Keratinocyte (primary cell): ENCODE data around the gene ANKS1B. TPM values are rescaled to one million over a fixed set of nuclear protein-coding genes. Genes with fewer than 3 reads are reported as not detected.

Experiments used
- DNase-seq: peaks from one replicate; pipeline ENCODE4 v3.0.0-alpha.2; 2011; ENCODE audit warnings: low read depth, missing footprints, low spot score
- FAIRE-seq: peaks from 2 replicates; lab custom pipeline; 2011; peaks lifted over from hg19 to GRCh38; lab: Jason Lieb, UNC
- H2AFZ ChIP-seq: 2 replicates; pipeline ENCODE4 v1.6.0; 2012; ENCODE audit warnings: low read length, control low read depth, inconsistent platforms; ENCODE audit not compliant: control insufficient read depth
- H3K27ac ChIP-seq: 2 replicates; pipeline ENCODE4 v1.5.1; 2011; ENCODE audit warnings: low read length; ENCODE audit not compliant: control insufficient read depth, insufficient read depth
- H3K27me3 ChIP-seq: 3 replicates; pipeline ENCODE4 v1.6.0; 2011; ENCODE audit warnings: low read length; ENCODE audit not compliant: control insufficient read depth, insufficient read depth; ENCODE audit errors: extremely low read depth
- H3K36me3 ChIP-seq, 2 experiments: 2 replicates in 1 of 2; 3 replicates in 1 of 2; pipeline ENCODE4 v1.5.1; 2011; ENCODE audit warnings: low read length in 2 of 2, mild to moderate bottlenecking in 1 of 2; ENCODE audit not compliant: control insufficient read depth in 2 of 2, insufficient read depth in 2 of 2; ENCODE audit errors: extremely low read depth in 1 of 2
- H3K4me1 ChIP-seq: 3 replicates; pipeline ENCODE4 v1.5.1; 2011; ENCODE audit warnings: low read length; ENCODE audit not compliant: control insufficient read depth, insufficient read depth; ENCODE audit errors: extremely low read depth
- H3K4me2 ChIP-seq: 3 replicates; pipeline ENCODE4 v1.6.0; 2011; ENCODE audit warnings: low read depth, low read length; ENCODE audit not compliant: control insufficient read depth, insufficient read depth; ENCODE audit errors: extremely low read depth
- H3K4me3 ChIP-seq, 3 experiments: fragments of 200-600 bp in 1 of 3; sonication (generic) in 1 of 3; 2 replicates in 2 of 3; 3 replicates in 1 of 3; pipeline ENCODE4 v1.5.1; 2011 to 2016; ENCODE audit warnings: low read length in 3 of 3, mild to moderate bottlenecking in 3 of 3, control low read depth in 2 of 3, inconsistent platforms in 1 of 3, low read depth in 1 of 3, mixed read lengths in 1 of 3, mixed run types in 1 of 3, moderate library complexity in 1 of 3; ENCODE audit not compliant: control insufficient read depth in 2 of 3, insufficient read depth in 2 of 3; ENCODE audit errors: extremely low read depth in 1 of 3
- H3K79me2 ChIP-seq: 2 replicates; pipeline ENCODE4 v1.6.0; 2012; ENCODE audit warnings: low read length; ENCODE audit not compliant: control insufficient read depth, insufficient read depth
- H3K9ac ChIP-seq: 3 replicates; pipeline ENCODE4 v1.6.0; 2011; ENCODE audit warnings: low read length; ENCODE audit not compliant: control insufficient read depth, insufficient read depth; ENCODE audit errors: extremely low read depth
- H3K9me1 ChIP-seq: 3 replicates; pipeline ENCODE4 v1.6.0; 2011; ENCODE audit warnings: low read length; ENCODE audit not compliant: control insufficient read depth, insufficient read depth; ENCODE audit errors: extremely low read depth
- H3K9me3 ChIP-seq: 2 replicates; pipeline ENCODE4 v1.5.1; 2012; ENCODE audit warnings: low read depth, low read length; ENCODE audit not compliant: control insufficient read depth
- H4K20me1 ChIP-seq: 3 replicates; pipeline ENCODE4 v1.6.0; 2011; ENCODE audit warnings: low read length; ENCODE audit not compliant: control insufficient read depth, insufficient read depth; ENCODE audit errors: extremely low read depth
- CTCF ChIP-seq, 3 experiments: IDR thresholded peaks in 1 of 3; conservative IDR thresholded peaks in 1 of 3; optimal IDR thresholded peaks in 1 of 3; 2 replicates in 2 of 3; 3 replicates in 1 of 3; pipeline versions ENCODE3 to v1.5.1; 2011; ENCODE audit warnings: low read length in 3 of 3, mild to moderate bottlenecking in 3 of 3, moderate library complexity in 2 of 3, control low read depth in 1 of 3, inconsistent platforms in 1 of 3; ENCODE audit not compliant: insufficient read depth in 2 of 3; ENCODE audit errors: extremely low read depth in 1 of 3
- EZH2 ChIP-seq: IDR thresholded peaks from one replicate; pipeline ENCODE4 v1.6.1; 2012; ENCODE audit warnings: inconsistent platforms, mild to moderate bottlenecking, low read length, moderate library complexity
- dilution Hi-C: fragments of 300-500 bp; cut with MboI; formaldehyde crosslinking; loops from one replicate; pipeline ENCODE4 v1.7.0; 2020; ENCODE audit warnings: low sequenced_read_pairs; ENCODE audit not compliant: extremely low pct_ligation_motif_present
- polyA plus RNA-seq, 5 experiments: library from polyadenylated mRNA; depleted of rRNA in 3 of 5; stranded (reverse) in 3 of 5; stranded (forward) in 1 of 5; unstranded in 1 of 5; fragments of >200 nt; gene quantifications; 1 replicate in 1 of 5; 2 replicates in 3 of 5; 3 replicates in 1 of 5; pipeline versions ENCODE4 v1.2.1 to v1.2.3, GENCODE V29; 2011 to 2012; ENCODE audit warnings: missing spikeins in 2 of 5, low read depth in 1 of 5, low replicate concordance in 1 of 5

Gene ANKS1B
- polyA plus RNA-seq, 1 donor (not counting 4 experiments of a cell fraction or from before 2014, with no cell fraction given), result not detected

GRCh38 chr12:99374023-99374422, 610.7 kb downstream of the ANKS1B start:
- H3K9me3 ChIP-seq, result no peaks in the 10 kb centered on the region
- FAIRE-seq (no peak), DNase-seq (no peak)
- H3K4me1 ChIP-seq, result no peaks in the 10 kb centered on the region
- H3K27me3 ChIP-seq, result no peaks in the 10 kb centered on the region
- dilution Hi-C loops, result no loop called here
- no peaks in the 10 kb centered on the region for H3K9me1 ChIP-seq
- H2AFZ ChIP-seq, result no peak overlapping the region
- H3K9ac ChIP-seq, result no peak overlapping the region
- H3K27ac ChIP-seq, result no peak overlapping the region
- no peaks in the 10 kb centered on the region for H3K79me2 ChIP-seq
- H3K4me3 ChIP-seq, result no peak overlapping the region
- no peaks in the 10 kb centered on the region for H4K20me1 ChIP-seq
- H3K4me2 ChIP-seq, result no peak overlapping the region
- no peaks in the 10 kb centered on the region for H3K36me3 ChIP-seq
- TF ChIP-seq EZH2 (no peak), CTCF (optimal IDR thresholded peaks at IDR 0.05 in 1 of 3, IDR thresholded peaks at IDR 0.05 in 1 of 3, conservative IDR thresholded peaks at IDR 0.05 in 1 of 3; ENCODE audit: extremely low read depth in 1 of 3, insufficient read depth in 2 of 3, low read length in 3 of 3) (no peak)

- TF ChIP-seq CTCF (optimal IDR thresholded peaks at IDR 0.05 in 1 of 3, IDR thresholded peaks at IDR 0.05 in 1 of 3, conservative IDR thresholded peaks at IDR 0.05 in 1 of 3; ENCODE audit: extremely low read depth in 1 of 3, insufficient read depth in 2 of 3, low read length in 3 of 3), result no peak
- Histone ChIP-seq H3K36me3 (no peaks in the 10 kb centered on the region), H3K4me3 (no peak overlapping the region), H3K4me2 (no peak overlapping the region), H3K9me3 (no peaks in the 10 kb centered on the region), H3K79me2 (no peaks in the 10 kb centered on the region), H2AFZ (no peak overlapping the region), H3K9ac (no peak overlapping the region), H4K20me1 (no peaks in the 10 kb centered on the region), H3K9me1 (no peaks in the 10 kb centered on the region), H3K4me1 (no peaks in the 10 kb centered on the region), H3K27me3 (no peaks in the 10 kb centered on the region), H3K27ac (no peak overlapping the region)
- DNase-seq (no peak), FAIRE-seq (no peak)
- dilution Hi-C loops, result no loop called here
Measured at GRCh38 chr12:99372257-99372920, 612.3 kb downstream of the ANKS1B start.
